ENCODE measurements around the gene MYO9B. TPM values are rescaled to one million over a fixed set of nuclear protein-coding genes. Genes with fewer than 3 reads are reported as not detected.

The MYO9B gene
- total and polyA plus RNA-seq, 2 donors, result 24.0 to 55.2 TPM

DNA sequence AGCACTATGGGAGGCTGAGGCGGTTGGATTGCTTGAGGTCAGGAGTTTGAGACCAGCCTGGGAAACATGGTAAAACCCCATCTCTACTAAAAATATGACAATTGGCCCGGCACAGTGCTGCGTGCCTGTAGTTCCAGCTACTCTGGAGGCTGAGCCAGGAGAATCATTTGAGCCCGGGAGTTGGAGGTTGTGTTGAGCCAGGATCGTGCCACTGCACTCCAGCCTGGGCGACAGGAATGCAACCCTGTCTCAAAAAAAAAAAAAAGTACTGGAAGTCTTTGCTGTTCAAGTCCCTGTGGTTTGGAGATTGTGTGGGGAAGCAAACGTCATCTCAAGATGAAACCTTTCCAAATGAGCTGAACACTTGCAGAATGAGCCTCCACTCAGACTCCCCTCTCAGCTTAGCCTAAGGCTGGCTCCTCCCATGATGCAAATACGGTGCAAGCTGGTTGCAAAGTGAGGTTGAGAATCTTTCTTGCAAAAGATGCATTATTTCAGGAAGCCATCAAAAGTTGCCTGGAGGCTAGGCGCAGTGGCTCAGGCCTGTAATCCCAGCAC, 46.2 kb downstream of the MYO9B start:
- Histone ChIP-seq H3K36me3 (ENCODE audit: insufficient read depth) (no peaks in the 10 kb centered on the region), H3K27ac (ENCODE audit: low read depth) (no peak overlapping the region), H3K4me3 (ENCODE audit: low read depth, low read length) (no peak overlapping the region), H3K4me1 (ENCODE audit: insufficient read depth) (no peaks in the 10 kb centered on the region)
- WGBS, result 79% methylated on average over 9 of the region's 9 CpGs
- no peak for DNase-seq (ENCODE audit: extremely low spot score)

DNA sequence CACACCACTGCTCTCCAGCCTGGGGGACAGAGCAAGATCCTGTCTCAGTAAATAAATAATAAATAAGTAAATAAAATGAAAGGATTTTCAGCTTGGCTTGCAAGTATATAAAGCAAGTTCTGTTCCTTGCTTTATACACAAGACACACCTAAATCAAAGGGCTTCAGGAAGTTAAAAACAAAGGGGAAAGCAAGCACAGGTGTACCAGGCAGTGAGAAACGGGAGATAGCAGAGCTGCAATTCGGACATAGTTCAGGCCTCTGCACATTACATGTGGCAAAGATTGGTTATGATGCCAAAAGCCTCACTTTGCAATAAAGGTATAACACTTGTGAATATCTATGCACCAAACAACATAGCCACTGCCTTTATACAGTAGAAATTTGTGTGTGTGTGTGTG, 47.5 kb downstream of the MYO9B start:
- no peak for DNase-seq (ENCODE audit: extremely low spot score)
- Histone ChIP-seq H3K4me3 (ENCODE audit: low read depth, low read length) (no peak overlapping the region), H3K4me1 (ENCODE audit: insufficient read depth) (no peaks in the 10 kb centered on the region), H3K36me3 (ENCODE audit: insufficient read depth) (no peaks in the 10 kb centered on the region), H3K27ac (ENCODE audit: low read depth) (no peak overlapping the region)
- 96% methylated on average over 2 of the region's 2 CpGs for WGBS

GRCh38 chr19:17124025-17124424, 48.4 kb downstream of the MYO9B start:
- Histone ChIP-seq H3K4me3 (ENCODE audit: low read depth, low read length) (no peak overlapping the region), H3K4me1 (ENCODE audit: insufficient read depth) (no peaks in the 10 kb centered on the region), H3K27ac (ENCODE audit: low read depth) (no peak overlapping the region), H3K36me3 (ENCODE audit: insufficient read depth) (no peaks in the 10 kb centered on the region)
- WGBS, result 98% methylated on average over 1 of the region's 1 CpG
- DNase-seq (ENCODE audit: extremely low spot score), result no peak

DNA sequence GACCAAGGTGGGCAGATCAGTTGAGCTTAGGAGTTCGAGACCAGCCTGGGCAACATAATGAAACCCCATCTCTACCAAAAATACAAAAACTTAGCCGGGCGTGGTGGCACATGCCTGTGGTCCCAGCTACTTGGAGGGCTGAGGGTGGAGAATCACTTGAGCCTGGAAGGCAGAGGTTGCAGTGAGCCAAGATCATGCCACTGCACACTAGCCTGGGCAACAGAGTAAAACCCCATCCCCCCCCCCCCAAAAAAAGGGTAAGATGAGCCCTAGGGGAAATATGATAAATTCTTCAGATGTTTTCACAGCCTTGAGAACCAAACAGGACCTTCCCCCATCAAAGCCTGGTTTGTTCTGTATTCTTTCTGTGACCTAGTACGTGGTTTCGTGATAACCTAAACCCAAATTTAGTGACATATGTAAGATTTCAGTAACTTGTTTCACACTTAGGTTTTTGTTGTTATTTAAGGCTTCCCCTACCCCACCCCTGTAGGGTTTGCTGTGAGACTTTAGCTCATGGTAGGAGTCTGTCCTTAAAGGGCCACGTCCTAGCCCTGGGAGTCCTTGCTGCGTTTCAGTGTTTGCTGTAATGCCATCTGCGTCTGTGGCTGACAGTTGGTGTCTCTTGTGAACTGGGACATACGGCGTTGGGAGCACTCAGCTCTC, 49.6 kb downstream of the MYO9B start:
- 65% methylated on average over 10 of the region's 10 CpGs for WGBS
- Histone ChIP-seq H3K4me1 (ENCODE audit: insufficient read depth) (no peaks in the 10 kb centered on the region), H3K4me3 (ENCODE audit: low read depth, low read length) (no peak overlapping the region), H3K27ac (ENCODE audit: low read depth) (peak overlapping the region; percentile 61), H3K36me3 (ENCODE audit: insufficient read depth) (no peaks in the 10 kb centered on the region)
- DNase-seq (ENCODE audit: extremely low spot score), result no peak

DNA sequence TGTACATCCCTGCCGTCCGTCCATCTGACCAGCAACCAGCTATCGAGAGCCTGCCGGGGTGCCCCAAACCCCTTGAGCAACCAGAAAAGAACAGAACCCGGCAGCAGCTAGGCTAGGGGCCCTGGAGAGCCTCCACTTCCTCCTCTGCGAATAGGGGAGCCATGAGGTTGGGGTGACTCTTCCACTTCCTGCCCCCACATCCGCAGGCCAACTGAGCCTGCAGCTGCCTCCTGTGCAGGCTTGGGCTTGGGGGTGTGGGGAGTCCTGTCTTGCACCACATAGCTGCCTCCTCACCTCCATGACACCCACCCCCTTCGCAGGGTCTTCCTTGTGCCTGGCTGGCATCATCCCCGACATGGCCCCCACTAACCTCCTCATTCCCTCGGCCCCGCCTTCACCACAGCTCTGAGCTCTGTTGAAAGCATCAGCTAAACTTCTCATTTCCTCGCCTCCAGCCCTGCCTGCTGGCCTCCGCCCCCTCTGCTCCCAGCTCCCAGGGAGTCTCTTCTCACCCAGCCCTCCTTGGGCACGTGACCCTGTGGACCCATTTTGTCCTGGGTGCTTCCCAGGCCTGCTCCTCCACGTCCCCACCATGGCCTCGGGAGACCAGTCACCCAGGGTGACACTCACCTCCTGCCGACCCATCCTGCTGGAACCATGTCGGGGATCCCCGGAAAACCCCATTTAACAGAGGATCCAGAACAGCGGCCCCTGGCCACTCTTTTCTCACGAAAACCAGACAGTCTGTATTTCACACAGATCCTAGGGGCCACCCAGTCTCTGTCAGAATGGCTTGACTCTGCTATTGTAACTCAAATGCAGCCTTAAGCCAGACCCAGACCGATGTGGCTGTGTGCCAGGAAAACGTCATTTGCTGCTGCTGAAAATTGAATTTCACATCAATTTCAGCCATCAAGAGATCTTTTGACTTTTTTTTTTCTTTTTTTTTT, 50.4 kb downstream of the MYO9B start:
- H3K36me3 ChIP-seq (ENCODE audit: insufficient read depth), result no peaks in the 10 kb centered on the region
- no peak overlapping the region for H3K4me3 ChIP-seq (ENCODE audit: low read depth, low read length)
- no peaks in the 10 kb centered on the region for H3K4me1 ChIP-seq (ENCODE audit: insufficient read depth)
- peak; percentile 70 for DNase-seq (ENCODE audit: extremely low spot score)
- WGBS, result 55% methylated on average over 23 of the region's 23 CpGs
- H3K27ac ChIP-seq (ENCODE audit: low read depth), result peak overlapping the region; percentile 61

GRCh38 chr19:17127671-17128070, 52.1 kb downstream of the MYO9B start:
- no peaks in the 10 kb centered on the region for H3K4me1 ChIP-seq (ENCODE audit: insufficient read depth)
- H3K4me3 ChIP-seq (ENCODE audit: low read depth, low read length), result no peak overlapping the region
- no peak for DNase-seq (ENCODE audit: extremely low spot score)
- no peaks in the 10 kb centered on the region for H3K36me3 ChIP-seq (ENCODE audit: insufficient read depth)
- 97% methylated on average over 6 of the region's 6 CpGs for WGBS
- no peak overlapping the region for H3K27ac ChIP-seq (ENCODE audit: low read depth)

GRCh38 chr19:17128403-17128802, 52.8 kb downstream of the MYO9B start:
- DNase-seq (ENCODE audit: extremely low spot score), result no peak
- Histone ChIP-seq H3K4me3 (ENCODE audit: low read depth, low read length) (no peak overlapping the region), H3K4me1 (ENCODE audit: insufficient read depth) (no peaks in the 10 kb centered on the region), H3K27ac (ENCODE audit: low read depth) (no peak overlapping the region), H3K36me3 (ENCODE audit: insufficient read depth) (no peaks in the 10 kb centered on the region)
- 96% methylated on average over 12 of the region's 12 CpGs for WGBS

DNA sequence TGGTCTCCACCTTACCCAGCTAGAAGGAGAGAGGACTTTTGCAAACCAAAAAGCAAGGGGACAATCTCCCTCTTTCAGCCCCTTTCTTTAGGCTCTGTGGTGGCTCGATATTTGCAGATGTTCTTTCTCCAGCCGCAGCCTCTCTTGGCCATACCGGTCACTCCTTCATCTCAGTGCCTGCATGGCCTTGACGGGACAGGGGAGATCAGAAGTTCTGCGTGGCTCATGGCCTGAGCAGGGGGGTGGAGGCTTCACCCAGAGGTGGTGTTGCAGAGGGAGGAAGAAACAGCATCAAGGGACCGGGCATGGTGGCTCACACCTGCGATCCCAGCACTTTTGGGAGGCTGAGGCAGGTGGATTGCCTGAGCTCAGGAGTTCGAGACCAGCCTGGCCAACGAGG, 53.2 kb downstream of the MYO9B start:
- 95% methylated on average over 9 of the region's 9 CpGs for WGBS
- no peak for DNase-seq (ENCODE audit: extremely low spot score)
- no peak overlapping the region for H3K4me3 ChIP-seq (ENCODE audit: low read depth, low read length)
- H3K36me3 ChIP-seq (ENCODE audit: insufficient read depth), result no peaks in the 10 kb centered on the region
- no peak overlapping the region for H3K27ac ChIP-seq (ENCODE audit: low read depth)
- H3K4me1 ChIP-seq (ENCODE audit: insufficient read depth), result no peaks in the 10 kb centered on the region

GRCh38 chr19:17129377-17129776, 53.8 kb downstream of the MYO9B start:
- no peaks in the 10 kb centered on the region for H3K36me3 ChIP-seq (ENCODE audit: insufficient read depth)
- no peak for DNase-seq (ENCODE audit: extremely low spot score)
- no peaks in the 10 kb centered on the region for H3K4me1 ChIP-seq (ENCODE audit: insufficient read depth)
- no peak overlapping the region for H3K4me3 ChIP-seq (ENCODE audit: low read depth, low read length)
- WGBS, result 83% methylated on average over 12 of the region's 12 CpGs
- H3K27ac ChIP-seq (ENCODE audit: low read depth), result no peak overlapping the region

DNA sequence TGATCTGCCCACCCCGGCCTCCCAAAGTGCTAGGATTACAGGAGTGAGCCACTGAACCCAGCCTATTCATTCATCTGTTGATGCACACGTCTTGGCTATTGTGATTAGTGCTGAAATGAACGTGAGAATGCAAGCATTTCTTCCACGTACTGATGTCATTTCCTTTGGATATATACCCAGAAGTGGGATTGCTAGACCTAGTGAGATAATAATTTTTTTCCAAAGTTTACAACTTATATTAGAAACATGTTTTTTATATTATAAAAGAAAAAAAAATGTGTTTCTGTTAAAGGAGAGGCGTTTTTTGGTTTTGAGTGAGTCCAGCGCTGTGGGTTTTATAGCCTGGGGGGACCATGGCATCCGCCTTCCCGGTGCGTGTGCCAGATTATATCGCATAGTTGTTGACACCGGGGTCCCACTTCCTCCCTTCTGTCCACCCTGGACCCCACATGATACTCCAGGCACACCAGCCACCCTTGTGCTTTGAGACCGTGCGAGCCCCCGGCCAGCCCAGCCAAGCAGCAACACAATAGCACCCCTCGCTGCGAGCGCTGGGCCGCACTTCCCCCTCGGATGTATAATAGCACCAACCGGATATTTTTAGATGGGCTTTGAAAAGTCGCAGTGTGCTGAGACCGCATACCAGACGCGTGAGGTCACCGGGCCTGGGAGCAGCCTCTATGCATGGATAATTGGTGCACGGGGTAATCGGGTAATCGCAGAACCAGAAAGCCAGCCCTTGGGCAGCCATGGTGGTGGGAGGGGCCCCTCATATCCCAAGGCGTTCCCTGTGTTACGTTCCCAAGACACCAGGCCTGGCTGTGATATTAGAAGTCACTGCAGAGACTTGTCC, 59.6 kb downstream of the MYO9B start:
- Histone ChIP-seq H3K27ac (ENCODE audit: low read depth) (peak overlapping the region; percentile 91), H3K4me3 (ENCODE audit: low read depth, low read length) (peak overlapping the region; percentile 11), H3K4me1 (ENCODE audit: insufficient read depth) (peaks cover 2% of the 10 kb centered on the region), H3K36me3 (ENCODE audit: insufficient read depth) (no peaks in the 10 kb centered on the region)
- WGBS, result 5% methylated on average over 30 of the region's 30 CpGs
- peak; percentile 93 for DNase-seq (ENCODE audit: extremely low spot score)

- H3K4me3 ChIP-seq (ENCODE audit: low read depth, low read length), result no peak overlapping the region
- peak overlapping the region; percentile 91 for H3K27ac ChIP-seq (ENCODE audit: low read depth)
- peaks cover 2% of the 10 kb centered on the region for H3K4me1 ChIP-seq (ENCODE audit: insufficient read depth)
- WGBS, result 48% methylated on average over 9 of the region's 9 CpGs
- H3K36me3 ChIP-seq (ENCODE audit: insufficient read depth), result no peaks in the 10 kb centered on the region
- DNase-seq (ENCODE audit: extremely low spot score), result no peak
Observed at GRCh38 chr19:17136021-17136420, 60.4 kb downstream of the MYO9B start.

DNA sequence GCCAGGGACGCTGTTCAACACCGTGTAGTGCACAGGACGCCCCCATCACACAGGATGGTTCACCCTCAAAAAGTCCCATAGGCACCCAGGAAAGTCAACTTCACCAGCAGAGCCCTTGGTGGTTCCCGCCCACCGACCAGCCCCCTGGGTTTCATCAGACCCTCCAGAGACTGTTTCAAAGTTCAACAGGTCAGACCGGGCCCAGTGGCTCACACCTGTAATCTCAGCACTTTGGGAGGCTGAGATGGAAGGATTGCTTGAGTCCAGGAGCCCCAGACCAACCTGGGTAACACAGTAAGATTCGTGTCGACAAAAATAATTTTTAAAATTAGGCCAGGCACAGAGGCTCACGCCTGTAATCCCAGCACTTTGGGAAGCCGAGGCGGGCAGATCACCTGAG, 61.0 kb downstream of the MYO9B start:
- DNase-seq (ENCODE audit: extremely low spot score), result no peak
- WGBS, result 91% methylated on average over 11 of the region's 11 CpGs
- H3K4me1 ChIP-seq (ENCODE audit: insufficient read depth), result peaks cover 2% of the 10 kb centered on the region
- H3K36me3 ChIP-seq (ENCODE audit: insufficient read depth), result no peaks in the 10 kb centered on the region
- no peak overlapping the region for H3K4me3 ChIP-seq (ENCODE audit: low read depth, low read length)
- H3K27ac ChIP-seq (ENCODE audit: low read depth), result no peak overlapping the region

GRCh38 chr19:17137417-17137816, 61.8 kb downstream of the MYO9B start:
- DNase-seq (ENCODE audit: extremely low spot score), result no peak
- no peak overlapping the region for H3K4me3 ChIP-seq (ENCODE audit: low read depth, low read length)
- WGBS, result 85% methylated on average over 10 of the region's 10 CpGs
- H3K27ac ChIP-seq (ENCODE audit: low read depth), result no peak overlapping the region
- H3K36me3 ChIP-seq (ENCODE audit: insufficient read depth), result no peaks in the 10 kb centered on the region
- H3K4me1 ChIP-seq (ENCODE audit: insufficient read depth), result peaks cover 2% of the 10 kb centered on the region

Data from urinary bladder (tissue), 4 donors.